Central memory CD4-positive, alpha-beta T cell (primary cell): Measurements from ENCODE around the gene RBP3.

ENCODE experiments used
- DNase-seq: peaks from one replicate; pipeline ENCODE4 v3.0.0; 2022

RBP3 gene

GRCh38 chr10:47403446-47404318 lies 55.5 kb downstream of the RBP3 start:
- DNase-seq, result no peak

- DNase-seq, result no peak
These were observed 56.3 kb downstream of the RBP3 start for GRCh38 chr10:47404446-47404845.

GRCh38 chr10:47404937-47405336 lies 56.8 kb downstream of the RBP3 start:
- no peak for DNase-seq

- DNase-seq, result no peak
These were observed 57.8 kb downstream of the RBP3 start for GRCh38 chr10:47405857-47406547.

- DNase-seq, result no peak
These were observed 58.3 kb downstream of the RBP3 start for GRCh38 chr10:47406548-47406869.

- no peak for DNase-seq
These were observed 58.9 kb downstream of the RBP3 start for GRCh38 chr10:47406870-47407691.
